ENCODE results near the gene CTDSP1. TPM values are rescaled to one million over a fixed set of nuclear protein-coding genes. Genes with fewer than 3 reads are reported as not detected.

The CTDSP1 gene
- polyA plus RNA-seq, 2 of the 4 experiments (the other 2 are of a cell fraction), result 39.5 to 50.3 TPM

GRCh38 chr2:218446547-218446946 is 46.9 kb downstream of the CTDSP1 start (continued):
- no peak for TF ChIP-seq SREBF2 (IDR thresholded peaks at IDR 0.05)
- no peak for TF ChIP-seq GATA3 (IDR thresholded peaks at IDR 0.05; ENCODE audit: borderline replicate concordance)
- no peak for TF ChIP-seq HEYL (CRISPR knock-in tag; IDR thresholded peaks at IDR 0.05)
- TF ChIP-seq EHF (CRISPR knock-in tag; IDR thresholded peaks at IDR 0.05), result no peak
- no peak for TF ChIP-seq POLR2AphosphoS2 (conservative IDR thresholded peaks at IDR 0.05; ENCODE audit: low read length)

GRCh38 chr2:218447072-218447471 is 47.4 kb downstream of the CTDSP1 start:
- no peak for TF ChIP-seq RFX5 (IDR thresholded peaks at IDR 0.05)
- no peak for TF ChIP-seq ZFP36 (IDR thresholded peaks at IDR 0.05; ENCODE audit: borderline replicate concordance, partially characterized antibody)
- TF ChIP-seq REST (IDR thresholded peaks at IDR 0.05), result no peak
- TF ChIP-seq POLR2A (IDR thresholded peaks at IDR 0.05; ENCODE audit: low read length), result no peak
- no peak for TF ChIP-seq USF2 (IDR thresholded peaks at IDR 0.05)
- TF ChIP-seq RCOR1 (IDR thresholded peaks at IDR 0.05; ENCODE audit: low read depth, low read length), result no peak
- TF ChIP-seq CTCF (IDR thresholded peaks at IDR 0.05), result no peak
- DNase-seq (ENCODE audit: low read depth in 1 of 2, low spot score in 1 of 2), result no peak
- ATAC-seq, result no peak
- H3K4me3 ChIP-seq, result no peak overlapping the region
- no peak for FAIRE-seq
- POLR2A ChIA-PET, result no interaction called here
- no peak overlapping the region for H3K27ac ChIP-seq
- 94% methylated on average over 2 of the region's 2 CpGs for WGBS (ENCODE audit: missing lambda C conversion rate)
- H3K4me2 ChIP-seq, result no peak overlapping the region
- H3K4me1 ChIP-seq, result peaks cover 40% of the 10 kb centered on the region
- CTCF ChIA-PET, result interaction anchor here (1.4 kb wide), 1 partner anchor 19 kb away, joined by 5 read pairs; no protein-coding TSS in a partner anchor
- no peaks in the 10 kb centered on the region for H3K9me3 ChIP-seq

GRCh38 chr2:218448934-218449333 is 49.3 kb downstream of the CTDSP1 start:
- DNase-seq (ENCODE audit: low read depth in 1 of 2, low spot score in 1 of 2) (peak; percentile 44 to 70), FAIRE-seq (no peak), ATAC-seq (peak; percentile 70 to 81; a peak in 5 of 6 replicates)
- peak overlapping the region; percentile 75 for H3K4me2 ChIP-seq
- WGBS (ENCODE audit: missing lambda C conversion rate), result 30% methylated on average over 3 of the region's 3 CpGs
- CTCF ChIA-PET, result interaction anchor here (0.6 to 1.5 kb wide), 3 partner anchors 14 to 62 kb away, joined by 3 to 6 read pairs (median 3); no protein-coding TSS in a partner anchor
- H3K27ac ChIP-seq, result peak overlapping the region; percentile 62 to 67; a peak in 4 of 6 replicates
- H3K4me3 ChIP-seq, result no peak overlapping the region; the same call in 2 of the 3 replicates
- no peaks in the 10 kb centered on the region for H3K9me3 ChIP-seq
- TF ChIP-seq JUNB (IDR thresholded peaks at IDR 0.05), result peak; percentile 49
- TF ChIP-seq RAD21 (conservative IDR thresholded peaks at IDR 0.05 in 1 of 2, IDR thresholded peaks at IDR 0.05 in 1 of 2), result no peak
- TF ChIP-seq GATA3 (IDR thresholded peaks at IDR 0.05; ENCODE audit: borderline replicate concordance), result peak; percentile 39; the same call in 1 of the 2 replicates
- no peak for TF ChIP-seq BCL3 (IDR thresholded peaks at IDR 0.05)
- TF ChIP-seq JUN (IDR thresholded peaks at IDR 0.05), result 0 out of 5 replicates have a peak, but pooled peaks of 1 of the 2 experiments have one; percentile 27
- no peak for TF ChIP-seq HOXA7 (CRISPR knock-in tag; IDR thresholded peaks at IDR 0.05)
- no peak for TF ChIP-seq ELK1 (IDR thresholded peaks at IDR 0.05; ENCODE audit: low read depth, low read length)
- no peak for TF ChIP-seq ZFP36 (IDR thresholded peaks at IDR 0.05; ENCODE audit: borderline replicate concordance, partially characterized antibody)
- TF ChIP-seq SMC3 (IDR thresholded peaks at IDR 0.05), result no peak
- peak; percentile 58; the same call in 1 of the 2 replicates for TF ChIP-seq FOSL2 (IDR thresholded peaks at IDR 0.05)
- TF ChIP-seq FOSL2 (CRISPR knock-in tag; IDR thresholded peaks at IDR 0.05), result peak; percentile 91
- peaks cover 40% of the 10 kb centered on the region for H3K4me1 ChIP-seq
- POLR2A ChIA-PET, result no interaction called here
